A172 (cell line): Measurements from ENCODE around the gene NAXE. TPM values are rescaled to one million over a fixed set of nuclear protein-coding genes. Genes with fewer than 3 reads are reported as not detected.
"Not testable (repeated sequence)": the region's sequence is repeated elsewhere in the genome, so short reads cannot be mapped to it uniquely, and the experiment has no call there.

Experiments
- DNase-seq: peaks from one replicate; pipeline ENCODE4 v3.0.0-alpha.2; 2015; ENCODE audit warnings: low spot score
- total RNA-seq: library from RNA; depleted of rRNA; stranded (reverse); fragments of >200 nt; shearing (Covaris generic); gene quantifications from 2 replicates; pipeline ENCODE4 v1.2.3, GENCODE V29; 2014; rRNA removed

NAXE gene
- 174 and 204 TPM in 2 replicates for total RNA-seq

DNA sequence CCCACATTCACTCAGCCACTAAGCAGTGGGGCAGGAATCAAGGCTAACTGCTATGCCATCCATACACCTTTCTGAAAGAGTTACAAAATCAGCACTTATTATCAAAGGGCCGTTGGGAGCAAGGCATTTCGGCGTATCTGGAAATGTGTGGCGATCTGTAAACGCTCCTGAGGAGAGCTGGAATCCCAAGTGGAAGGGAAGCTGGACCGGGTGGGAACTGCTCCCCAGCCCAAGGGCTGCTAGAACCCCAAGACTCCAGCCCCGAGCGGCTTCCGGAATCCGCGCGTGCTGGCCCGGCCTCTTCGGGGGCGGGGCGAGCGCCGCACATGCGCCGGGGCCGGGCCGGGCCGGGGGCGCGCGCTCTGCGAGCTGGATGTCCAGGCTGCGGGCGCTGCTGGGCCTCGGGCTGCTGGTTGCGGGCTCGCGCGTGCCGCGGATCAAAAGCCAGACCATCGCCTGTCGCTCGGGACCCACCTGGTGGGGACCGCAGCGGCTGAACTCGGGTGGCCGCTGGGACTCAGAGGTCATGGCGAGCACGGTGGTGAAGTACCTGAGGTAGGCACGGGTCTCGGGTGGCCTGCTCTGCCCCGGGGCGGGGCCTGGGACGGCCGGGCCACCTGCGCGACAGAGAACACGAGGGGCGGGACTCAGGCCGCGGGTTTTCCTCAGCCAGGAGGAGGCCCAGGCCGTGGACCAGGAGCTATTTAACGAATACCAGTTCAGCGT lies at the start of gene NAXE:
NAXE (plus strand) TSS at position 345 of the 726 bp plus-strand sequence; CDS start at position 374, 29 bp downstream.
- DNase-seq: peak; percentile 74

DNA sequence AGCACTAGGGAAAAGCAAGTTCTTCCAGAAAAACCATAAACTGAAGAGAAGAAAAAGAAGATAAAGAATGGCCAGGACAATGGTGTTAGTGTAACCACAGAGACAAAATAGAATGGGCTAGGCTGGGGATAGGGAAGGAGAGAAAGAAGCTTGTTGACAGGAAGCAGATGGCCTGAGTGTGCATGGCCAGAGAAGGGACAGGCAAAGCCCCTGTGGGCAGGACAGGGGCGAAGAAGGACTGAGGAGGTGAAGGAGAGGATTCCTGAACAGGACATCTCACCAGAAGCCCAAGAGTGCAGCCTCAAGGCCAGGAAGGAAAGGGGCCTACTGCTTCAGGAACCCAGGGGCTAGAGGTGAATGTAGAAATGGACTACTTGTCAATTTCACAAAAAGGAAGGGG lies 48.5 kb upstream of the NAXE start:
- DNase-seq: no peak

GRCh38 chr1:156544592-156545102 lies 46.9 kb upstream of the NAXE start:
- DNase-seq: no peak

- no peak for DNase-seq
Measured at GRCh38 chr1:156546267-156546666, 45.3 kb upstream of the NAXE start.

DNA sequence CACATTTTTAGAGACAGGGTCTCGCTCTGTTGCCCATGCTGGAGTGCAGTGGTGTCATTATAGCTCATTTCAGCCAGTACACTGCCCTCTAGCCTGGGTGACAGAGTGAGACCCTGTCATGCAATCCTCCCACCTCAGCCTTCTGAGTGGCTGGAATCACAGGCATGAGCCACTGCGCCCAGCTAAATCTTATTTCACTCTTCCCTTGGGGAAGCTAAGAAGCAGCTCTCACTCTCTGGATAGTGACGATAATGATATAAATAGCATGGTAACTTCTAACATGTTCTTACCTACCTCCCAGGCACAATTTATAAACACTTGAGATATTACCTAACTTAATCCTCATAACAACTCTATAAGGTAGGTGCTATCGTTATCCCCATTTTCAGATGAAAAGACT lies 44.1 kb upstream of the NAXE start:
- DNase-seq: no peak

- DNase-seq: no peak
Measured at GRCh38 chr1:156547982-156548381, 43.6 kb upstream of the NAXE start.

- no peak for DNase-seq
Measured at GRCh38 chr1:156549390-156549789, 42.2 kb upstream of the NAXE start.

GRCh38 chr1:156549831-156550230 lies 41.7 kb upstream of the NAXE start:
- no peak for DNase-seq

GRCh38 chr1:156550346-156550745 lies 41.2 kb upstream of the NAXE start:
- DNase-seq: no peak

DNA sequence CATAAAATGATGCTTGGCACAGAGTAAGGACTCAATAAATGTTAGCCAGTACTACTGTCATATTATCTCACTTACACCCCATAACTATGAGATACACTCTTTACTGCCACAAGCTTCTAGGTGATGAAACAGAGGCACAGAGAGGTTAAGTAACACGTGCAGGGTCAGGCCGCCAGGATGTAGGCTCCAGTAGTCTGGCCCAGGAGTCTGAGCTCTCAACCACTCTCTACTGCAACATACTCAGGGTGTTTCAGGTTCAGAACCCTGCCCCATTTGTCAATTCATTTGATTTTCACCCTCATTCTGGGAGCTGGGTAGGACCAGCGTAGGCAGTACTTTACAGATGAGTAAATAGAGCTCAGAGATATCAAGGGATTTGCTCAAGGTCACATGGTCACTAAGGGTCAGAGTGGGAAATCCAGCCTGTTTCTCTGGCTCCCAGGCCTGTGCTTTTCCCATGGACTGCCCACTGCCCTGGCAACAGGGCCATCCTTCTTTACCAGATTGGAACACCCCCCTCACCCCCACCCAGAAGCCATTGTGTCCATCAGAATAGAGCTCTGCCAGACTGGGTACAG lies 40.4 kb upstream of the NAXE start:
- no peak for DNase-seq

- peak; percentile 81 for DNase-seq
Measured at GRCh38 chr1:156551869-156552268, 39.7 kb upstream of the NAXE start.

- no peak for DNase-seq
Measured at GRCh38 chr1:156552518-156552917, 39.1 kb upstream of the NAXE start.

DNA sequence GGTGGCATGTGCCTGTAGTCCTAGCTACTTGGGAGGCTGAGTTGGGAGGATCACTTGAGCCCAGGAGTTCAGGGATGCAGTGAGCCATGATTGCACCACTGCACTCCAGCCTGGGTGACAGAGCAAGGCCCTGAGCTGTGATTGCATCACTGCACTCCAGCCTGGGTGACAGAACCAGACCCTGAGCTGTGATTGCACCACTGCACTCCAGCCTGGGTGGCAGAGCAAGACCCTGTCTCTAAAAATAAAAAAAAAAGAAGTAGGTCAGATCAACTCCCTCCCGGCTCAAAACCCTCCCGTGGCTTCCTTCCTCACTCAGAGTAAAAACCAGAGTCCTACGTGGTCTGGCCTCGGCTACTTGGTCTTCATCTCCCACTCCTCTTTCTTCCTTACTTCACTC lies 38.6 kb upstream of the NAXE start:
- not testable (repeated sequence) for DNase-seq

GRCh38 chr1:156553860-156554485 lies 37.6 kb upstream of the NAXE start:
- DNase-seq: no peak

DNA sequence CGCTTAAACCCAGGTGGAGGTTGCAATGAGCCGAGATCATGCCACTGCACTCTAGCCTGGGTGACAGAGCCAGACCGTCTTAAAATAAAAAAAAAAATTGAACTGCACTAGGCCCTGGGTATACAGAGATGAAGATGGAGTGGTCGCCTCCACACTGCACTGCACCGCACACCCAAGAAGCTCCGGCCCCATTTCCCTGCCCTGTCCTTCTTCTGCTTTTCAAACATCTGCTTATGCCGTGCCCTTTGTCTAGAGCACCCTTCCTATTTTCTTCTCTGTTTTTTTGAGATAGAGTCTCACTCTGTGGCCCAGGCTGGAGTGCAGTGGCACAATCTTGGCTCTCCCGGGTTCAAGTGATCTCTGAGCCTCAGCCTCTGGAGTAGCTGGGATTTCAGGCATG lies 36.6 kb upstream of the NAXE start:
- DNase-seq: no peak

DNA sequence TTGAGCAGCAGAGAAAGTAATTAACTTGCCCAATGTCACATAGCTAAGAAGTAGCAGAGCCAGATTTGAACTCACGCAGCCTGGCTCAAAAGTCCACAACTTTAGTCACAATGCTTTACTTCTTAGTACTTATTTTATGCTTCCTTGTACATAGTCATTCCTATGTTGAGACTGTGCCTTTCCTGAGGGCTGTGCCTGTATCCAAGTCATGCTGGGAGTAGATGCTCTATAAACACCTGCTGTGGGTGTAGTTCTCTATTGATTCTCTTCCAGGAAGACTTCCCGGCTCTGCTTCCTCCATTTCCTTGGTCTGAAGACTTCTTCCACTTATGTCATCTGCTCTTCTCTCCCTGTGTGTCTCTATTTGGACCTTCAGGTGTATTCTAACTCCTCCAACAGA lies 35.9 kb upstream of the NAXE start:
- DNase-seq: no peak

- DNase-seq: no peak
Measured at GRCh38 chr1:156556354-156556753, 35.2 kb upstream of the NAXE start.

DNA sequence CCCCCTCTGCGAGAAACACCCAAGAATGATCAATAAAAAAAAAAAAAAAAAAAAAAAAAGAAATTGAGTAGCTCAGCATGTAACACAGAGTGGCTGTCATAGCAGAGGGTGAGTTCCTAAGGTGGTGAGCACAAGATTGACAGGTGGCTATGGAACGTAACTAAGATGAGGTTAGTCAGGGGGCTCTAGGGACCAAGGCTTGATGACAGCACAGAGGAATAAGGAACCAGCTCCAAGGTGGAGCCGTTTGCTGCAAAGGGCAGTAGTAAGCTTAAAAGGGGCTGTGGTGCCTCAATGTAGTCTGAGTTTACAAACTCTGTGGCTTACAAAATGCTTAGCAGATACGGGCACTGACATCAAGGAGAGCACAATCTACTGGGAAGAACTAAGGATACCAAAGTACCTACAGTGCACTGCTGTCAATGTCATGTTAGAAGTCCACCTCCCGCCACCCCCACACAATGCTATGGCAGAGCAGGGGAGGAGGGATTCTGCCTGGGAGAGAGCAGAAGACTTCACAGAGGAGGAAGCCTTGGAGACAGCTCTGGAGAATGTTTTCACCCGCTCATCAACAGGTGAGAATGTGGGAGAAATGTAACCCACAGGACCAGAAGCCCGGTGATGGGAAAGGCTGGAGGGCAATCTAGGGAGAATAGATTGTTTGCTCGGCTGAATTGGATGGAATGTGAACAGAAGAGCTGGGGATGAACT lies 32.3 kb upstream of the NAXE start:
- no peak for DNase-seq

GRCh38 chr1:156559797-156560385 lies 31.7 kb upstream of the NAXE start:
- DNase-seq: no peak

- no peak for DNase-seq
Measured at GRCh38 chr1:156560585-156561163, 30.9 kb upstream of the NAXE start.

- DNase-seq: no peak
Measured at GRCh38 chr1:156565519-156565918, 26.1 kb upstream of the NAXE start.

DNA sequence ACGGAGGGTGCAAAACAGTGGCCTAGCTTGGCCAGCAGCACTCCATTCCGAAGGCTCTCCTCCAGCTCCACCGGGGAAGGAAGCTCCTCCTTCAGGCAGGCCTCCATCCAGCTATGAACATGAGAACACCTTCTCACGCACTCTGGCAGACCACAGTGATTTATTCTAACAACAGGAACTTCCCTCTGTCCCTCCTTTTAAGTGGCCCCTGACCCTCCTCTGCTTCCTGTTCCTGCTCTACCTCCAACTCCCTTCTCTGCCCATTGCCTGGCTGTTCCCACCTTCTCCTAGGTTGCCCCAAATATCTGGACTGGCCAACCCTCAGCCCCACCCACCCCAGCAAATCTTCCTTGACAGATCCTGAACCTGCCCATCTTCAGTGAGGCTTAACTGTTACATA lies 25.1 kb upstream of the NAXE start:
- DNase-seq: no peak
